ENCODE results near the gene ZNF260. TPM values are rescaled to one million over a fixed set of nuclear protein-coding genes. Genes with fewer than 3 reads are reported as not detected.
"Not testable (repeated sequence)": the region's sequence is repeated elsewhere in the genome, so short reads cannot be mapped to it uniquely, and the experiment has no call there.

ZNF260 gene
- polyA plus RNA-seq, 3 donors: 31.0 to 36.5 (median 31.3) TPM

- no peak for DNase-seq (ENCODE audit: extremely low read depth in 1 of 11, low read depth in 9 of 11, low spot score in 4 of 11)
These were observed 14.0 kb downstream of the ZNF260 start for GRCh38 chr19:36514012-36514612.

- DNase-seq (ENCODE audit: extremely low read depth in 1 of 11, low read depth in 9 of 11, low spot score in 4 of 11): no peak
These were observed 19.7 kb downstream of the ZNF260 start for GRCh38 chr19:36508325-36508724.

- no peak for DNase-seq (ENCODE audit: extremely low read depth in 1 of 11, low read depth in 9 of 11, low spot score in 4 of 11)
These were observed 26.1 kb downstream of the ZNF260 start for GRCh38 chr19:36501973-36502372.

- no peak for DNase-seq (ENCODE audit: extremely low read depth in 1 of 11, low read depth in 9 of 11, low spot score in 4 of 11)
These were observed 31.1 kb downstream of the ZNF260 start for GRCh38 chr19:36497001-36497400.

- DNase-seq (ENCODE audit: extremely low read depth in 1 of 11, low read depth in 9 of 11, low spot score in 4 of 11): peak in 3 of 11 donors; percentile 3 to 13 (median 8)
These were observed 35.2 kb downstream of the ZNF260 start for GRCh38 chr19:36492689-36493453.

- not testable (repeated sequence) for DNase-seq (ENCODE audit: extremely low read depth in 1 of 11, low read depth in 9 of 11, low spot score in 4 of 11)
These were observed 37.2 kb downstream of the ZNF260 start for GRCh38 chr19:36490846-36491245.

- DNase-seq (ENCODE audit: extremely low read depth in 1 of 11, low read depth in 9 of 11, low spot score in 4 of 11): peak in 5 of 11 donors; percentile 78 to 94 (median 87)
These were observed 38.1 kb downstream of the ZNF260 start for GRCh38 chr19:36489920-36490415.

- peak; percentile 86 to 96 (median 92) for DNase-seq (ENCODE audit: extremely low read depth in 1 of 11, low read depth in 9 of 11, low spot score in 4 of 11)
These were observed 38.8 kb downstream of the ZNF260 start, which contains the start of gene ZNF566 for GRCh38 chr19:36489118-36489919. Gene ZNF566 (minus strand): TSS chr19:36489561. CDS start chr19:36476557, 13,004 bp downstream.

- DNase-seq (ENCODE audit: extremely low read depth in 1 of 11, low read depth in 9 of 11, low spot score in 4 of 11): peak in 4 of 11 donors; percentile 13 to 25 (median 21)
These were observed 39.3 kb downstream of the ZNF260 start for GRCh38 chr19:36488846-36489117.

- no peak for DNase-seq (ENCODE audit: extremely low read depth in 1 of 11, low read depth in 9 of 11, low spot score in 4 of 11)
These were observed 39.8 kb downstream of the ZNF260 start for GRCh38 chr19:36488118-36488845.

- DNase-seq (ENCODE audit: extremely low read depth in 1 of 11, low read depth in 9 of 11, low spot score in 4 of 11): no peak
These were observed 44.4 kb downstream of the ZNF260 start for GRCh38 chr19:36483653-36484052.

- DNase-seq (ENCODE audit: extremely low read depth in 1 of 11, low read depth in 9 of 11, low spot score in 4 of 11): no peak
These were observed 45.2 kb downstream of the ZNF260 start for GRCh38 chr19:36482876-36483275.

Other genes starting within 250 kb of the ZNF260 start
- 10 to 100 TPM; 11.4 to 14.1 (median 13.3) TPM for gene ZFP14, start 149.1 kb downstream of the ZNF260 start, polyA plus RNA-seq (ENCODE audit: insufficient read length in 3 of 3)
- gene ZFP82, start 109.6 kb downstream of the ZNF260 start, polyA plus RNA-seq (ENCODE audit: insufficient read length in 3 of 3): 10 to 100 TPM; 13.3 to 15.5 (median 14.9) TPM
- 10 to 100 TPM; 15.2 to 16.5 (median 15.9) TPM for gene ZNF566, start 38.7 kb downstream of the ZNF260 start, polyA plus RNA-seq (ENCODE audit: insufficient read length in 3 of 3)
- 10 to 100 TPM; 18.3 to 29.9 (median 23.3) TPM for gene ZNF529, start 45.0 kb upstream of the ZNF260 start, polyA plus RNA-seq (ENCODE audit: insufficient read length in 3 of 3)
- 10 to 100 TPM in 1 of 3 donors, 1 to 10 TPM in 2; 6.7 to 10.8 (median 7.7) TPM for gene ZNF382, start 77.0 kb upstream of the ZNF260 start, polyA plus RNA-seq (ENCODE audit: insufficient read length in 3 of 3)
- gene ZNF461, start 138.6 kb upstream of the ZNF260 start, polyA plus RNA-seq (ENCODE audit: insufficient read length in 3 of 3): 10 to 100 TPM; 11.2 to 13.5 (median 13.5) TPM
- 10 to 100 TPM; 11.6 to 15.9 (median 15.9) TPM for gene ZNF567, start 159.3 kb upstream of the ZNF260 start, polyA plus RNA-seq (ENCODE audit: insufficient read length in 3 of 3)
- 1 to 10 TPM; 3.1 to 3.9 (median 3.3) TPM for gene ZNF850, start 244.5 kb upstream of the ZNF260 start, polyA plus RNA-seq (ENCODE audit: insufficient read length in 3 of 3)